Activated CD8-positive, alpha-beta T cell treated with anti-CD3 and anti-CD28 coated beads, Interleukin-2, amount 10 ng/mL, durations not matched to agents 7 days and 5 days (primary cell): ENCODE results near the gene MRPL48. TPM values are rescaled to one million over a fixed set of nuclear protein-coding genes. Genes with fewer than 3 reads are reported as not detected.
"Not testable (repeated sequence)": the region's sequence is repeated elsewhere in the genome, so short reads cannot be mapped to it uniquely, and the experiment has no call there.

Experiments
- ATAC-seq: fragments of 150-1000 bp; cut with Tn5 transposase; one replicate; pipeline ENCODE4 v1.10.0; 2021; ENCODE audit warnings: moderate library complexity
- CTCF ChIA-PET: fragments of 350-600 bp; sonication (Branson Sonifier 250); formaldehyde crosslinking; loops from one replicate; lab custom pipeline; 2021; ENCODE audit warnings: antibody characterized with exemption; lab: Charles Lee
- POLR2A ChIA-PET: fragments of 350-600 bp; sonication (Branson Sonifier 250); formaldehyde crosslinking; loops from one replicate; lab custom pipeline; 2021; ENCODE audit warnings: antibody characterized with exemption; lab: Charles Lee
- DNase-seq: peaks from one replicate; pipeline ENCODE4 v3.0.0-alpha.2; 2020
- H3K27ac Mint-ChIP-seq: one replicate; pipeline ENCODE4 v1.8.0; 2021; ENCODE audit warnings: mild to moderate bottlenecking, mixed read lengths
- H3K27me3 Mint-ChIP-seq: one replicate; pipeline ENCODE4 v1.8.0; 2021; ENCODE audit warnings: low read depth, mixed read lengths
- H3K36me3 Mint-ChIP-seq: one replicate; pipeline ENCODE4 v1.8.0; 2021; ENCODE audit warnings: low read depth, mixed read lengths
- H3K4me1 Mint-ChIP-seq: one replicate; pipeline ENCODE4 v1.8.0; 2021; ENCODE audit warnings: low read depth, mixed read lengths
- H3K4me3 Mint-ChIP-seq: one replicate; pipeline ENCODE4 v1.8.0; 2021; ENCODE audit warnings: mild to moderate bottlenecking, mixed read lengths
- H3K9me3 Mint-ChIP-seq: one replicate; pipeline ENCODE4 v1.8.0; 2022; ENCODE audit warnings: mixed read lengths; ENCODE audit not compliant: insufficient read depth
- total RNA-seq, 2 experiments: library from RNA; stranded (reverse); gene quantifications; one replicate each; pipeline ENCODE4 v1.2.3, GENCODE V29; 2021

The MRPL48 gene
- total RNA-seq, 2 experiments from 2014 or later = 45.1 to 46.0 TPM

- H3K4me3 Mint-ChIP-seq = no peak overlapping the region
- no peak overlapping the region for H3K27ac Mint-ChIP-seq
- CTCF ChIA-PET = no interaction called here
- no peaks in the 10 kb centered on the region for H3K9me3 Mint-ChIP-seq
- peaks cover 23% of the 10 kb centered on the region for H3K36me3 Mint-ChIP-seq
- DNase-seq (no peak), ATAC-seq (no peak)
- POLR2A ChIA-PET = no interaction called here
- no peaks in the 10 kb centered on the region for H3K27me3 Mint-ChIP-seq
- H3K4me1 Mint-ChIP-seq = peaks cover 38% of the 10 kb centered on the region
Observed at GRCh38 chr11:73755670-73756069, 32.0 kb upstream of the MRPL48 start.

- no peak overlapping the region for H3K27ac Mint-ChIP-seq
- CTCF ChIA-PET = no interaction called here
- H3K4me1 Mint-ChIP-seq = peaks cover 23% of the 10 kb centered on the region
- H3K27me3 Mint-ChIP-seq = no peaks in the 10 kb centered on the region
- ATAC-seq (no peak), DNase-seq (no peak)
- no peak overlapping the region for H3K4me3 Mint-ChIP-seq
- POLR2A ChIA-PET = no interaction called here
- H3K36me3 Mint-ChIP-seq = peaks cover 13% of the 10 kb centered on the region
- H3K9me3 Mint-ChIP-seq = no peaks in the 10 kb centered on the region
Observed at GRCh38 chr11:73757598-73757997, 30.1 kb upstream of the MRPL48 start.

DNA sequence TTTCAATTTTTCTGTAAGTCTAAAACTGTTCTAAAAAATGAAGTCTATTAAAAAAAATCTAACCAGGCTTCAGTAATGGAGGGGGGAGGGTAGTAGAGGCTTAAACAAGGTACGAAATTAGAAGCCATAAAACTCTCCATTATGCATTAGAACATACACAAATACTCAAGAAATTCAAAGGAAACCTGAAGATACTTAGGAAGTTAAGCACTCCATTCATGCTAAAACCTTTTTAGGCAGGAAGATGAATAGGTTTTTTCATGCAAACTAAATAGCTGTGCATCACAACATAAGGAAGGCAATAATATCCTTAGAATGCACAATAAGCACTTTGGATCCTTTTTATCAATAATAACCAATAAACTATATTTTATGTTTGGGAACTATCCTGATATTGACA is 29.2 kb upstream of the MRPL48 start:
- ChIA-PET POLR2A (no interaction called here), CTCF (no interaction called here)
- Mint-ChIP-seq H3K9me3 (no peaks in the 10 kb centered on the region), H3K27me3 (no peaks in the 10 kb centered on the region), H3K4me3 (peak overlapping the region; percentile 85), H3K27ac (no peak overlapping the region), H3K36me3 (peaks cover 13% of the 10 kb centered on the region), H3K4me1 (peaks cover 24% of the 10 kb centered on the region)
- DNase-seq (no peak), ATAC-seq (no peak)

- H3K36me3 Mint-ChIP-seq = peaks cover 9% of the 10 kb centered on the region
- POLR2A ChIA-PET = interaction anchor here (4.1 kb wide), 1 partner anchor 19 kb away, joined by 44 read pairs; no protein-coding TSS in a partner anchor
- peak overlapping the region; percentile 87 for H3K27ac Mint-ChIP-seq
- no peaks in the 10 kb centered on the region for H3K9me3 Mint-ChIP-seq
- H3K27me3 Mint-ChIP-seq = no peaks in the 10 kb centered on the region
- ATAC-seq (no peak), DNase-seq (no peak)
- H3K4me1 Mint-ChIP-seq = peaks cover 24% of the 10 kb centered on the region
- peak overlapping the region; percentile 85 for H3K4me3 Mint-ChIP-seq
- CTCF ChIA-PET = interaction anchor here (2.4 kb wide), 1 partner anchor 20 kb away, joined by 26 read pairs; no protein-coding TSS in a partner anchor
Observed at GRCh38 chr11:73759610-73760134, 28.0 kb upstream of the MRPL48 start.

GRCh38 chr11:73760135-73760678 is 27.5 kb upstream of the MRPL48 start:
- ATAC-seq (peak; percentile 3), DNase-seq (peak; percentile 23)
- H3K27me3 Mint-ChIP-seq = no peaks in the 10 kb centered on the region
- peaks cover 9% of the 10 kb centered on the region for H3K36me3 Mint-ChIP-seq
- peak overlapping the region; percentile 85 for H3K4me3 Mint-ChIP-seq
- H3K9me3 Mint-ChIP-seq = no peaks in the 10 kb centered on the region
- ChIA-PET POLR2A (interaction anchor here (1.0 to 4.1 kb wide), 3 partner anchors 12 to 27 kb away, joined by 3 to 44 read pairs (median 15); partner anchors contain the start of gene MRPL48), CTCF (interaction anchor here (2.4 kb wide), 1 partner anchor 19 kb away, joined by 26 read pairs; no protein-coding TSS in a partner anchor)
- H3K27ac Mint-ChIP-seq = peak overlapping the region; percentile 87
- H3K4me1 Mint-ChIP-seq = peaks cover 24% of the 10 kb centered on the region

GRCh38 chr11:73760679-73761402 is 26.8 kb upstream of the MRPL48 start, which contains the start of gene RAB6A:
RAB6A (minus strand) TSS chr11:73761074; CDS start chr11:73760635, 439 bp downstream.
- peak; percentile 95 for ATAC-seq
- peak; percentile 100 for DNase-seq
- Mint-ChIP-seq H3K4me1 (peaks cover 24% of the 10 kb centered on the region), H3K9me3 (no peaks in the 10 kb centered on the region), H3K27me3 (no peaks in the 10 kb centered on the region), H3K4me3 (peak within 1 kb of the TSS; percentile 85), H3K36me3 (peaks cover 9% of the 10 kb centered on the region), H3K27ac (peak within 1 kb of the TSS; percentile 87)
- POLR2A ChIA-PET = interaction anchor here (0.5 to 4.1 kb wide), 5 partner anchors 11 to 394 kb away, joined by 3 to 44 read pairs (median 5); partner anchors contain the start of gene MRPL48
- CTCF ChIA-PET = interaction anchor here (1.0 to 2.4 kb wide), 5 partner anchors 18 to 135 kb away, joined by 3 to 26 read pairs (median 3); partner anchors contain the start of gene MRPL48

DNA sequence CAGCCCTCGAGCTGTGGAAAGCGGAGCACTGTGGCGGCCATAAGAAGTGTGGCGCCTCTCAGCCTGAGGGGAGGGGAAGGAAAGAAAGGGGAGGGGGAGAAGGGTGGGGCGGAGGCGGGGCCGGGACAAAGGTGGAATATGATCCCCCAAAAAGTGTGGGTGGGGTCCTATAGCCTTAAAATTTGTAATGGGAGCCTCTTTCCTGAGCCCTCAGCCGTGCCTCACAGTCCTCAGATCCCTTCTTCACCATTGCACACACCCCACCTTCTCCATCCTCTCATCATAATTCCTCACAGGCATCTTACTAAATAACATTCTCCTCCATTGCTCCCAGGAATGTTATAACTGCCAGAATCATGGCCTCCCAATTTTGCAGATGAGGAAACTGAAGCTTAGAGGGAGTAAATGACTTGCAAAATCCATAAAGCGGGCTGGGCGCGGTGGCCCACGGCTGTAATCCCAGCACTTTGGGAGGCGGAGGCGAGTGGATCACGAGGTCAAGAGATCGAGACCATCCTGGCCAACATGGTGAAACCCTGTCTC is 26.2 kb upstream of the MRPL48 start:
- peaks cover 9% of the 10 kb centered on the region for H3K36me3 Mint-ChIP-seq
- ATAC-seq = peak; percentile 10
- ChIA-PET POLR2A (interaction anchor here (0.5 to 4.1 kb wide), 3 partner anchors 18 to 394 kb away, joined by 5 to 44 read pairs (median 15); partner anchors contain the start of gene MRPL48), CTCF (interaction anchor here (1.0 to 2.4 kb wide), 5 partner anchors 18 to 135 kb away, joined by 3 to 26 read pairs (median 3); partner anchors contain the start of gene MRPL48)
- no peaks in the 10 kb centered on the region for H3K9me3 Mint-ChIP-seq
- peak overlapping the region; percentile 85 for H3K4me3 Mint-ChIP-seq
- peak overlapping the region; percentile 87 for H3K27ac Mint-ChIP-seq
- no peak for DNase-seq
- H3K4me1 Mint-ChIP-seq = peaks cover 24% of the 10 kb centered on the region
- peaks cover 2% of the 10 kb centered on the region for H3K27me3 Mint-ChIP-seq

GRCh38 chr11:73762732-73763131 is 24.9 kb upstream of the MRPL48 start:
- DNase-seq = no peak
- POLR2A ChIA-PET = interaction anchor here (1.3 to 4.1 kb wide), 2 partner anchors 16 to 25 kb away, joined by 5 to 44 read pairs; partner anchors contain the start of gene MRPL48
- Mint-ChIP-seq H3K4me1 (peaks cover 24% of the 10 kb centered on the region), H3K4me3 (no peak overlapping the region), H3K9me3 (no peaks in the 10 kb centered on the region), H3K27me3 (peaks cover 10% of the 10 kb centered on the region), H3K27ac (no peak overlapping the region), H3K36me3 (peaks cover 5% of the 10 kb centered on the region)
- CTCF ChIA-PET = interaction anchor here (3.0 kb wide), 1 partner anchor 16 kb away, joined by 21 read pairs; no protein-coding TSS in a partner anchor
- ATAC-seq = no peak

- H3K9me3 Mint-ChIP-seq = no peaks in the 10 kb centered on the region
- no peak for DNase-seq
- H3K27me3 Mint-ChIP-seq = peaks cover 12% of the 10 kb centered on the region
- ChIA-PET CTCF (interaction anchor here (0.7 to 1.4 kb wide), 2 partner anchors 9 to 13 kb away, joined by 3 to 6 read pairs; no protein-coding TSS in a partner anchor), POLR2A (no interaction called here)
- no peak overlapping the region for H3K27ac Mint-ChIP-seq
- H3K4me3 Mint-ChIP-seq = no peak overlapping the region
- ATAC-seq = no peak
- peaks cover 3% of the 10 kb centered on the region for H3K4me1 Mint-ChIP-seq
- H3K36me3 Mint-ChIP-seq = no peaks in the 10 kb centered on the region
Observed at GRCh38 chr11:73766763-73767162, 20.9 kb upstream of the MRPL48 start.

- POLR2A ChIA-PET, CTCF ChIA-PET: not testable (repeated sequence)
Observed at GRCh38 chr11:73770811-73771210, 16.9 kb upstream of the MRPL48 start.

More at GRCh38 chr11:73770811-73771210, 16.9 kb upstream of the MRPL48 start:
- not testable (repeated sequence) for H3K4me1 Mint-ChIP-seq, H3K36me3 Mint-ChIP-seq, H3K4me3 Mint-ChIP-seq, H3K27ac Mint-ChIP-seq, DNase-seq, H3K9me3 Mint-ChIP-seq, ATAC-seq
- H3K27me3 Mint-ChIP-seq = peaks cover 12% of the 10 kb centered on the region
